IMR-90 (cell line): Measurements from ENCODE around the gene TCF3.

ENCODE experiments used
- CTCF ChIP-seq: conservative IDR thresholded peaks from 2 replicates; pipeline ENCODE4 v1.5.1; 2012; ENCODE audit warnings: mild to moderate bottlenecking, low read depth, low read length, improper control_type of control experiment
- POLR2A ChIP-seq: IDR thresholded peaks from 2 replicates; pipeline ENCODE4 v1.6.1; 2012; ENCODE audit warnings: mild to moderate bottlenecking, low read depth, low read length

DNA sequence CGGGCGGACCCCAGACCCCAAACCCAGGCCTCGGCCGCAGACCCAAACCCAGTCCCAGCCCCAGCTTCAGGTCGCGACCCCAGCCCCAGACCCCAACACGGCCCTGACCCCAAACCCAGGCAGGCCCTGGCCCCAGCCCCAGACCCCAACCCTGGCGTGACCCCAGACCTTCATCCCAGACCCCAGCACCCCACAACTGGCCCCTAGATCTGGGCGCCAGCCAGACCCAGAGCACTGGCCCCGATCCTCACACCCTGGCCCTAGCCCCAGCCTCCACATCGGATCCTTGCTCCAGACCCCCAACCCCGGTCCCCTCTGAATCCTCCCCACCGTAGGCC is 67.2 kb downstream of the TCF3 start:
- no peak for TF ChIP-seq POLR2A
- no peak for TF ChIP-seq CTCF
